Measurements from ENCODE around the gene ROR1. TPM values are rescaled to one million over a fixed set of nuclear protein-coding genes. Genes with fewer than 3 reads are reported as not detected.

The ROR1 gene
- total and polyA plus RNA-seq, 4 donors: 4.0 to 30.9 (median 11.4) TPM

GRCh38 chr1:63945943-63946342 lies 172.1 kb downstream of the ROR1 start:
- H3K4me3 ChIP-seq (ENCODE audit: low read length in 2 of 2): no peak overlapping the region
- WGBS, 2 donors: 79 to 86% methylated on average over 1 of the region's 1 CpG
- H3K9me3 ChIP-seq (ENCODE audit: control insufficient read depth, low read length): no peaks in the 10 kb centered on the region
- intact Hi-C loops (cut with DNase I): loop anchor here in 1 of 2 donors (5.0 kb wide), 1 partner anchor 96 kb away; no protein-coding TSS in a partner anchor
- H3K4me1 ChIP-seq (ENCODE audit: control insufficient read depth in 1 of 2, insufficient read depth in 2 of 2, low read length in 2 of 2): peaks cover 17 to 29% of the 10 kb centered on the region in 2 donors
- DNase-seq (no peak), ATAC-seq (ENCODE audit: low FRiP score) (no peak)
- H3K27ac ChIP-seq (ENCODE audit: low read depth in 1 of 2, low read length in 2 of 2): peak overlapping the region in 1 of 2 donors; percentile 78
- no peaks in the 10 kb centered on the region for H3K36me3 ChIP-seq (ENCODE audit: control insufficient read depth in 1 of 2, insufficient read depth in 2 of 2, low read length in 1 of 2)
- no peaks in the 10 kb centered on the region for H3K27me3 ChIP-seq (ENCODE audit: control insufficient read depth in 1 of 2, insufficient read depth in 2 of 2, low read length in 1 of 2)

- no peaks in the 10 kb centered on the region for H3K27me3 ChIP-seq (ENCODE audit: control insufficient read depth in 1 of 2, insufficient read depth in 2 of 2, low read length in 1 of 2)
- ATAC-seq (ENCODE audit: low FRiP score): peak; percentile 87
- H3K4me1 ChIP-seq (ENCODE audit: control insufficient read depth in 1 of 2, insufficient read depth in 2 of 2, low read length in 2 of 2): peaks cover 22 to 31% of the 10 kb centered on the region in 2 donors
- peak; percentile 89 to 92 for DNase-seq
- no peaks in the 10 kb centered on the region for H3K9me3 ChIP-seq (ENCODE audit: control insufficient read depth, low read length)
- no peak overlapping the region for H3K4me3 ChIP-seq (ENCODE audit: low read length in 2 of 2)
- WGBS, 2 donors: 1 to 6% methylated on average over 11 of the region's 11 CpGs
- intact Hi-C loops (cut with DNase I): loop anchor here in 1 of 2 donors (5.0 kb wide), 1 partner anchor 95 kb away; no protein-coding TSS in a partner anchor
- no peaks in the 10 kb centered on the region for H3K36me3 ChIP-seq (ENCODE audit: control insufficient read depth in 1 of 2, insufficient read depth in 2 of 2, low read length in 1 of 2)
- H3K27ac ChIP-seq (ENCODE audit: low read depth in 1 of 2, low read length in 2 of 2): peak overlapping the region; percentile 97 to 100
Observed at GRCh38 chr1:63946866-63947491, 173.2 kb downstream of the ROR1 start.

GRCh38 chr1:63947904-63948303 lies 174.1 kb downstream of the ROR1 start:
- no peaks in the 10 kb centered on the region for H3K36me3 ChIP-seq (ENCODE audit: control insufficient read depth in 1 of 2, insufficient read depth in 2 of 2, low read length in 1 of 2)
- H3K9me3 ChIP-seq (ENCODE audit: control insufficient read depth, low read length): no peaks in the 10 kb centered on the region
- no peaks in the 10 kb centered on the region for H3K27me3 ChIP-seq (ENCODE audit: control insufficient read depth in 1 of 2, insufficient read depth in 2 of 2, low read length in 1 of 2)
- H3K4me3 ChIP-seq (ENCODE audit: low read length in 2 of 2): no peak overlapping the region
- DNase-seq: no peak
- peak overlapping the region; percentile 95 to 97 for H3K27ac ChIP-seq (ENCODE audit: low read depth in 1 of 2, low read length in 2 of 2)
- peaks cover 22 to 34% of the 10 kb centered on the region in 2 donors for H3K4me1 ChIP-seq (ENCODE audit: control insufficient read depth in 1 of 2, insufficient read depth in 2 of 2, low read length in 2 of 2)
- ATAC-seq (ENCODE audit: low FRiP score): no peak
- intact Hi-C loops (cut with DNase I): loop anchor here in 1 of 2 donors (5.0 kb wide), 1 partner anchor 94 kb away; no protein-coding TSS in a partner anchor
- 47 to 60% methylated on average over 3 of the region's 3 CpGs for WGBS, 2 donors

GRCh38 chr1:63950023-63950422 lies 176.2 kb downstream of the ROR1 start:
- Histone ChIP-seq H3K4me3 (ENCODE audit: low read length in 2 of 2) (no peak overlapping the region), H3K27ac (ENCODE audit: low read depth in 1 of 2, low read length in 2 of 2) (peak overlapping the region; percentile 36 to 93), H3K4me1 (ENCODE audit: control insufficient read depth in 1 of 2, insufficient read depth in 2 of 2, low read length in 2 of 2) (peaks cover 21 to 32% of the 10 kb centered on the region in 2 donors), H3K9me3 (ENCODE audit: control insufficient read depth, low read length) (peaks cover 2% of the 10 kb centered on the region), H3K36me3 (ENCODE audit: control insufficient read depth in 1 of 2, insufficient read depth in 2 of 2, low read length in 1 of 2) (no peaks in the 10 kb centered on the region), H3K27me3 (ENCODE audit: control insufficient read depth in 1 of 2, insufficient read depth in 2 of 2, low read length in 1 of 2) (no peaks in the 10 kb centered on the region)
- ATAC-seq (ENCODE audit: low FRiP score) (no peak), DNase-seq (no peak)
- 19 to 29% methylated on average over 3 of the region's 3 CpGs for WGBS, 2 donors
- intact Hi-C loops (cut with DNase I): loop anchor here in 1 of 2 donors (1.0 kb wide), 1 partner anchor 49 kb away; no protein-coding TSS in a partner anchor

- ATAC-seq (ENCODE audit: low FRiP score): no peak
- Histone ChIP-seq H3K27ac (ENCODE audit: low read depth in 1 of 2, low read length in 2 of 2) (peak overlapping the region; percentile 36 to 58), H3K4me1 (ENCODE audit: control insufficient read depth in 1 of 2, insufficient read depth in 2 of 2, low read length in 2 of 2) (peaks cover 25 to 26% of the 10 kb centered on the region in 2 donors), H3K27me3 (ENCODE audit: control insufficient read depth in 1 of 2, insufficient read depth in 2 of 2, low read length in 1 of 2) (no peaks in the 10 kb centered on the region), H3K9me3 (ENCODE audit: control insufficient read depth, low read length) (peaks cover 2% of the 10 kb centered on the region), H3K36me3 (ENCODE audit: control insufficient read depth in 1 of 2, insufficient read depth in 2 of 2, low read length in 1 of 2) (no peaks in the 10 kb centered on the region), H3K4me3 (ENCODE audit: low read length in 2 of 2) (no peak overlapping the region)
- 22 to 23% methylated on average over 5 of the region's 5 CpGs for WGBS, 2 donors
- DNase-seq: no peak
- intact Hi-C loops (cut with DNase I): no loop called here
Observed at GRCh38 chr1:63951059-63951946, 177.5 kb downstream of the ROR1 start.

- Histone ChIP-seq H3K4me1 (ENCODE audit: control insufficient read depth in 1 of 2, insufficient read depth in 2 of 2, low read length in 2 of 2) (peaks cover 17 to 23% of the 10 kb centered on the region in 2 donors), H3K4me3 (ENCODE audit: low read length in 2 of 2) (no peak overlapping the region), H3K9me3 (ENCODE audit: control insufficient read depth, low read length) (peaks cover 2% of the 10 kb centered on the region), H3K36me3 (ENCODE audit: control insufficient read depth in 1 of 2, insufficient read depth in 2 of 2, low read length in 1 of 2) (no peaks in the 10 kb centered on the region), H3K27ac (ENCODE audit: low read depth in 1 of 2, low read length in 2 of 2) (no peak overlapping the region), H3K27me3 (ENCODE audit: control insufficient read depth in 1 of 2, insufficient read depth in 2 of 2, low read length in 1 of 2) (no peaks in the 10 kb centered on the region)
- WGBS, 2 donors: 90 to 99% methylated on average over 1 of the region's 1 CpG
- ATAC-seq (ENCODE audit: low FRiP score): no peak
- intact Hi-C loops (cut with DNase I): no loop called here
- no peak for DNase-seq
Observed at GRCh38 chr1:63954187-63954586, 180.4 kb downstream of the ROR1 start.

GRCh38 chr1:63955370-63956145 lies 181.7 kb downstream of the ROR1 start:
- H3K4me1 ChIP-seq (ENCODE audit: control insufficient read depth in 1 of 2, insufficient read depth in 2 of 2, low read length in 2 of 2): peaks cover 14 to 19% of the 10 kb centered on the region in 2 donors
- H3K36me3 ChIP-seq (ENCODE audit: control insufficient read depth in 1 of 2, insufficient read depth in 2 of 2, low read length in 1 of 2): no peaks in the 10 kb centered on the region
- no peak overlapping the region for H3K4me3 ChIP-seq (ENCODE audit: low read length in 2 of 2)
- no peaks in the 10 kb centered on the region for H3K27me3 ChIP-seq (ENCODE audit: control insufficient read depth in 1 of 2, insufficient read depth in 2 of 2, low read length in 1 of 2)
- DNase-seq (no peak), ATAC-seq (ENCODE audit: low FRiP score) (peak; percentile 73)
- H3K9me3 ChIP-seq (ENCODE audit: control insufficient read depth, low read length): peaks cover 2% of the 10 kb centered on the region
- intact Hi-C loops (cut with DNase I): no loop called here
- H3K27ac ChIP-seq (ENCODE audit: low read depth in 1 of 2, low read length in 2 of 2): peak overlapping the region; percentile 83 to 99
- 23 to 27% methylated on average over 8 of the region's 8 CpGs for WGBS, 2 donors

GRCh38 chr1:63958556-63958955 lies 184.7 kb downstream of the ROR1 start:
- ATAC-seq (ENCODE audit: low FRiP score) (no peak), DNase-seq (no peak)
- Histone ChIP-seq H3K27me3 (ENCODE audit: control insufficient read depth in 1 of 2, insufficient read depth in 2 of 2, low read length in 1 of 2) (no peaks in the 10 kb centered on the region), H3K27ac (ENCODE audit: low read depth in 1 of 2, low read length in 2 of 2) (no peak overlapping the region), H3K36me3 (ENCODE audit: control insufficient read depth in 1 of 2, insufficient read depth in 2 of 2, low read length in 1 of 2) (no peaks in the 10 kb centered on the region), H3K4me3 (ENCODE audit: low read length in 2 of 2) (no peak overlapping the region), H3K9me3 (ENCODE audit: control insufficient read depth, low read length) (peaks cover 2% of the 10 kb centered on the region), H3K4me1 (ENCODE audit: control insufficient read depth in 1 of 2, insufficient read depth in 2 of 2, low read length in 2 of 2) (peaks cover 9 to 11% of the 10 kb centered on the region in 2 donors)
- WGBS, 2 donors: 96 to 100% methylated on average over 2 of the region's 2 CpGs
- intact Hi-C loops (cut with DNase I): no loop called here
